Liver (tissue), 3 donors: ENCODE data around the gene UHMK1.

Experiments used
- FOXA1 ChIP-seq: IDR thresholded peaks from 2 replicates; pipeline ENCODE4 v1.6.1; 2016; ENCODE audit warnings: antibody characterized with exemption
- RAD21 ChIP-seq, 2 donors: IDR thresholded peaks; 2 replicates each; pipeline ENCODE4 v1.6.1; 2016; ENCODE audit warnings: antibody characterized with exemption in 2 of 2, mild to moderate bottlenecking in 2 of 2
- TAF1 ChIP-seq: conservative IDR thresholded peaks from 2 replicates; pipeline ENCODE4 v1.6.1; 2016; ENCODE audit warnings: antibody characterized with exemption, mild to moderate bottlenecking
- YY1 ChIP-seq: IDR thresholded peaks from 2 replicates; pipeline ENCODE4 v1.6.1; 2016; ENCODE audit warnings: antibody characterized with exemption, mild to moderate bottlenecking
- TF ChIP-seq, protein P1 (sequence below): fragments of 150-350 bp; IDR thresholded peaks from 2 replicates; pipeline ENCODE4 v1.5.1; 2017; ENCODE audit warnings: improper control_type of control experiment, low read depth, low read length; ENCODE audit not compliant: missing input control
- TF ChIP-seq, protein P2 (sequence below): IDR thresholded peaks from 2 replicates; pipeline ENCODE4 v1.6.1; 2016; ENCODE audit warnings: antibody characterized with exemption
- TF ChIP-seq, protein P3 (sequence below): IDR thresholded peaks from 2 replicates; pipeline ENCODE4 v1.6.1; 2016; ENCODE audit warnings: antibody characterized with exemption
- TF ChIP-seq, protein P4 (sequence below): IDR thresholded peaks from 2 replicates; pipeline ENCODE4 v1.6.1; 2016; ENCODE audit warnings: antibody characterized with exemption, mild to moderate bottlenecking
- TF ChIP-seq, protein P5 (sequence below): IDR thresholded peaks from 2 replicates; pipeline ENCODE4 v1.6.1; 2016; ENCODE audit warnings: antibody characterized with exemption
- donor health status: healthy.
- donor health status: healthy.

DNA sequence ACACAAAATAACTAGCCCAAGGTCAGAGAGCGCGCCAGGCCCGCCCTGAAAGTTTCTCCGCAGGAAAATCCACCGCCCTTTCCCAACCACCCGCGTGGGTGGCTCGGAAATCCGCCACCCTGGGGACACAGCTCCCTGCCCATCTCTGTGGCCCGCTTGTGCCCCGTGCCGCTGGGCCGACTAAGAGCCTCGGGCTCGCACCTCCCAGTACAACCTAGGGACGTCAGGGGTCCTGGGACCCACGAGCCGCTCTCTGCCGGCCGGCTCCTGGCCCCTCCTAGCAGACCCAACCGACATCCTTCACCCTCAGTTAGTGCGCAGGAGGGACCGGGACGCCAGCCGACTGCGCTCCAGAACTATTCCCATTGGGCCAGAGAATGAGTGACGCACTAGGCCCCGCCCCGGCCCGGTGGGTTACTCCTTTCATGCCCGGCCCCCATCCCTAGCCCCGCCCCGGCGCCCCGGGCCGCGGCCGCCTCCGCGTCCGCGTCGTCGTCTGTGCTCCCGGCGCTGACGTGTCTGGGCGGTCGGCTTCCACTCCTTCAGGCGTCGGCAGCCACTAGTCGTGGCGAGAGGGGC is 63.5 kb downstream of the UHMK1 start:
- TF ChIP-seq, protein P1, sequence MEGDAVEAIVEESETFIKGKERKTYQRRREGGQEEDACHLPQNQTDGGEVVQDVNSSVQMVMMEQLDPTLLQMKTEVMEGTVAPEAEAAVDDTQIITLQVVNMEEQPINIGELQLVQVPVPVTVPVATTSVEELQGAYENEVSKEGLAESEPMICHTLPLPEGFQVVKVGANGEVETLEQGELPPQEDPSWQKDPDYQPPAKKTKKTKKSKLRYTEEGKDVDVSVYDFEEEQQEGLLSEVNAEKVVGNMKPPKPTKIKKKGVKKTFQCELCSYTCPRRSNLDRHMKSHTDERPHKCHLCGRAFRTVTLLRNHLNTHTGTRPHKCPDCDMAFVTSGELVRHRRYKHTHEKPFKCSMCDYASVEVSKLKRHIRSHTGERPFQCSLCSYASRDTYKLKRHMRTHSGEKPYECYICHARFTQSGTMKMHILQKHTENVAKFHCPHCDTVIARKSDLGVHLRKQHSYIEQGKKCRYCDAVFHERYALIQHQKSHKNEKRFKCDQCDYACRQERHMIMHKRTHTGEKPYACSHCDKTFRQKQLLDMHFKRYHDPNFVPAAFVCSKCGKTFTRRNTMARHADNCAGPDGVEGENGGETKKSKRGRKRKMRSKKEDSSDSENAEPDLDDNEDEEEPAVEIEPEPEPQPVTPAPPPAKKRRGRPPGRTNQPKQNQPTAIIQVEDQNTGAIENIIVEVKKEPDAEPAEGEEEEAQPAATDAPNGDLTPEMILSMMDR, result no peak
- TF ChIP-seq, protein P2, sequence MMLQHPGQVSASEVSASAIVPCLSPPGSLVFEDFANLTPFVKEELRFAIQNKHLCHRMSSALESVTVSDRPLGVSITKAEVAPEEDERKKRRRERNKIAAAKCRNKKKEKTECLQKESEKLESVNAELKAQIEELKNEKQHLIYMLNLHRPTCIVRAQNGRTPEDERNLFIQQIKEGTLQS, result no peak
- TF ChIP-seq, protein P3, sequence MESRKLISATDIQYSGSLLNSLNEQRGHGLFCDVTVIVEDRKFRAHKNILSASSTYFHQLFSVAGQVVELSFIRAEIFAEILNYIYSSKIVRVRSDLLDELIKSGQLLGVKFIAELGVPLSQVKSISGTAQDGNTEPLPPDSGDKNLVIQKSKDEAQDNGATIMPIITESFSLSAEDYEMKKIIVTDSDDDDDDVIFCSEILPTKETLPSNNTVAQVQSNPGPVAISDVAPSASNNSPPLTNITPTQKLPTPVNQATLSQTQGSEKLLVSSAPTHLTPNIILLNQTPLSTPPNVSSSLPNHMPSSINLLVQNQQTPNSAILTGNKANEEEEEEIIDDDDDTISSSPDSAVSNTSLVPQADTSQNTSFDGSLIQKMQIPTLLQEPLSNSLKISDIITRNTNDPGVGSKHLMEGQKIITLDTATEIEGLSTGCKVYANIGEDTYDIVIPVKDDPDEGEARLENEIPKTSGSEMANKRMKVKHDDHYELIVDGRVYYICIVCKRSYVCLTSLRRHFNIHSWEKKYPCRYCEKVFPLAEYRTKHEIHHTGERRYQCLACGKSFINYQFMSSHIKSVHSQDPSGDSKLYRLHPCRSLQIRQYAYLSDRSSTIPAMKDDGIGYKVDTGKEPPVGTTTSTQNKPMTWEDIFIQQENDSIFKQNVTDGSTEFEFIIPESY, result no peak
- TF ChIP-seq, protein P4, sequence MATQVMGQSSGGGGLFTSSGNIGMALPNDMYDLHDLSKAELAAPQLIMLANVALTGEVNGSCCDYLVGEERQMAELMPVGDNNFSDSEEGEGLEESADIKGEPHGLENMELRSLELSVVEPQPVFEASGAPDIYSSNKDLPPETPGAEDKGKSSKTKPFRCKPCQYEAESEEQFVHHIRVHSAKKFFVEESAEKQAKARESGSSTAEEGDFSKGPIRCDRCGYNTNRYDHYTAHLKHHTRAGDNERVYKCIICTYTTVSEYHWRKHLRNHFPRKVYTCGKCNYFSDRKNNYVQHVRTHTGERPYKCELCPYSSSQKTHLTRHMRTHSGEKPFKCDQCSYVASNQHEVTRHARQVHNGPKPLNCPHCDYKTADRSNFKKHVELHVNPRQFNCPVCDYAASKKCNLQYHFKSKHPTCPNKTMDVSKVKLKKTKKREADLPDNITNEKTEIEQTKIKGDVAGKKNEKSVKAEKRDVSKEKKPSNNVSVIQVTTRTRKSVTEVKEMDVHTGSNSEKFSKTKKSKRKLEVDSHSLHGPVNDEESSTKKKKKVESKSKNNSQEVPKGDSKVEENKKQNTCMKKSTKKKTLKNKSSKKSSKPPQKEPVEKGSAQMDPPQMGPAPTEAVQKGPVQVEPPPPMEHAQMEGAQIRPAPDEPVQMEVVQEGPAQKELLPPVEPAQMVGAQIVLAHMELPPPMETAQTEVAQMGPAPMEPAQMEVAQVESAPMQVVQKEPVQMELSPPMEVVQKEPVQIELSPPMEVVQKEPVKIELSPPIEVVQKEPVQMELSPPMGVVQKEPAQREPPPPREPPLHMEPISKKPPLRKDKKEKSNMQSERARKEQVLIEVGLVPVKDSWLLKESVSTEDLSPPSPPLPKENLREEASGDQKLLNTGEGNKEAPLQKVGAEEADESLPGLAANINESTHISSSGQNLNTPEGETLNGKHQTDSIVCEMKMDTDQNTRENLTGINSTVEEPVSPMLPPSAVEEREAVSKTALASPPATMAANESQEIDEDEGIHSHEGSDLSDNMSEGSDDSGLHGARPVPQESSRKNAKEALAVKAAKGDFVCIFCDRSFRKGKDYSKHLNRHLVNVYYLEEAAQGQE, result peak; percentile 88
- no peak for TF ChIP-seq RAD21 (IDR thresholded peaks at IDR 0.05)
- peak; percentile 53 for TF ChIP-seq TAF1
- TF ChIP-seq FOXA1, result peak; percentile 12
- TF ChIP-seq, protein P5, sequence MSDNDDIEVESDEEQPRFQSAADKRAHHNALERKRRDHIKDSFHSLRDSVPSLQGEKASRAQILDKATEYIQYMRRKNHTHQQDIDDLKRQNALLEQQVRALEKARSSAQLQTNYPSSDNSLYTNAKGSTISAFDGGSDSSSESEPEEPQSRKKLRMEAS, result peak; percentile 27
- peak; percentile 63 for TF ChIP-seq YY1
